Erythroblast (primary cell): ENCODE measurements around the gene IL6.

Experiments
- GATA1 ChIP-seq: IDR thresholded peaks from 2 replicates; pipeline ENCODE4 v1.6.1; 2011; ENCODE audit warnings: low read depth, mild to moderate bottlenecking, control low read depth, low read length, moderate library complexity
- POLR2A ChIP-seq: IDR thresholded peaks from 2 replicates; pipeline ENCODE4 v1.6.1; 2011; ENCODE audit warnings: mild to moderate bottlenecking, low read length

GRCh38 chr7:22697322-22697859, 29.6 kb upstream of the IL6 start:
- TF ChIP-seq POLR2A (no peak), GATA1 (no peak)
